Activated naive CD4-positive, alpha-beta T cell treated with anti-CD3 and anti-CD28 coated beads, Interleukin-2, amount 50 U/mL, for 16 hours (primary cell): Measurements from ENCODE around the gene ISLR2.

Source experiments
- DNase-seq: peaks from one replicate; pipeline ENCODE4 v3.0.0-alpha.2; 2020

Gene ISLR2

GRCh38 chr15:74178326-74179100 lies 48.1 kb downstream of the ISLR2 start:
- DNase-seq, result no peak

- no peak for DNase-seq
Measured at GRCh38 chr15:74179101-74179841, 48.9 kb downstream of the ISLR2 start.

- DNase-seq, result no peak
Measured at GRCh38 chr15:74179983-74180880, 49.8 kb downstream of the ISLR2 start.

- DNase-seq, result no peak
Measured at GRCh38 chr15:74180881-74181602, 50.7 kb downstream of the ISLR2 start.

GRCh38 chr15:74182131-74182530 lies 51.7 kb downstream of the ISLR2 start:
- no peak for DNase-seq

- no peak for DNase-seq
Measured at GRCh38 chr15:74184582-74185091, 54.3 kb downstream of the ISLR2 start.

GRCh38 chr15:74185710-74186348 lies 55.4 kb downstream of the ISLR2 start:
- DNase-seq, result no peak
